HepG2 (cell line): ENCODE results near the gene ZBTB46. TPM values are rescaled to one million over a fixed set of nuclear protein-coding genes. Genes with fewer than 3 reads are reported as not detected.

Experiments used
- AKAP8 ChIP-seq: sonication (generic); formaldehyde crosslinking; IDR thresholded peaks from 2 replicates; pipeline ENCODE4 v1.5.1; 2020; ENCODE audit warnings: mild to moderate bottlenecking, missing genetic modification reagents
- ETS1 ChIP-seq: sonication (generic); formaldehyde crosslinking; IDR thresholded peaks from 2 replicates; pipeline ENCODE4 v1.4.0; 2020; ENCODE audit warnings: missing genetic modification reagents
- FOXK2 ChIP-seq: fragments of 450-650 bp; IDR thresholded peaks from 2 replicates; pipeline ENCODE4 v1.6.1; 2016
- KDM5B ChIP-seq: sonication (generic); formaldehyde crosslinking; IDR thresholded peaks from 2 replicates; pipeline ENCODE4 v1.4.0; 2020; ENCODE audit warnings: missing genetic modification reagents, mild to moderate bottlenecking, borderline replicate concordance
- MAF1 ChIP-seq: sonication (generic); formaldehyde crosslinking; IDR thresholded peaks from 2 replicates; pipeline ENCODE4 v1.5.0; 2020; ENCODE audit warnings: missing genetic modification reagents, borderline replicate concordance
- MED13 ChIP-seq: sonication (generic); formaldehyde crosslinking; IDR thresholded peaks from 2 replicates; pipeline ENCODE4 v1.5.0; 2020; ENCODE audit warnings: missing genetic modification reagents
- MEF2D ChIP-seq: sonication (generic); formaldehyde crosslinking; IDR thresholded peaks from 2 replicates; pipeline ENCODE4 v1.5.1; 2020; ENCODE audit warnings: mild to moderate bottlenecking, missing genetic modification reagents
- NFE2 ChIP-seq: sonication (generic); formaldehyde crosslinking; IDR thresholded peaks from 2 replicates; pipeline ENCODE4 v1.4.0; 2020; ENCODE audit warnings: missing genetic modification reagents
- PRDM4 ChIP-seq: sonication (generic); formaldehyde crosslinking; IDR thresholded peaks from 2 replicates; pipeline ENCODE4 v1.9.0; 2021; ENCODE audit warnings: missing genetic modification reagents, borderline replicate concordance
- RBM22 ChIP-seq: fragments of 200-400 bp; formaldehyde crosslinking; optimal IDR thresholded peaks from 2 replicates; pipeline ENCODE3; 2017; ENCODE audit warnings: mild to moderate bottlenecking, low read length, moderate library complexity
- SMAD3 ChIP-seq: sonication (generic); formaldehyde crosslinking; IDR thresholded peaks from 2 replicates; pipeline ENCODE4 v1.4.0; 2020; ENCODE audit warnings: missing genetic modification reagents
- SNAI1 ChIP-seq: sonication (generic); formaldehyde crosslinking; IDR thresholded peaks from 2 replicates; pipeline ENCODE4 v1.5.0; 2020; ENCODE audit warnings: mild to moderate bottlenecking, missing genetic modification reagents, borderline replicate concordance
- SP140L ChIP-seq: sonication (generic); formaldehyde crosslinking; IDR thresholded peaks from 2 replicates; pipeline ENCODE4 v1.4.0; 2020; ENCODE audit warnings: missing genetic modification reagents, borderline replicate concordance
- TEAD3 ChIP-seq: optimal IDR thresholded peaks from 2 replicates; pipeline ENCODE3; 2016; ENCODE audit warnings: borderline replicate concordance
- TMF1 ChIP-seq: sonication (generic); formaldehyde crosslinking; IDR thresholded peaks from 2 replicates; pipeline ENCODE4 v1.8.1; 2022; ENCODE audit warnings: low read depth, missing genetic modification reagents
- USF2 ChIP-seq, 2 experiments: sonication (generic) in 1 of 2; formaldehyde crosslinking in 1 of 2; IDR thresholded peaks; 2 replicates each; pipeline versions ENCODE4 v1.5.1 to v1.6.1; 2011 to 2020; ENCODE audit warnings: borderline replicate concordance in 1 of 2, low read depth in 1 of 2, low read length in 1 of 2, mild to moderate bottlenecking in 1 of 2, missing genetic modification reagents in 1 of 2, moderate library complexity in 1 of 2
- ZBTB21 ChIP-seq: sonication (generic); formaldehyde crosslinking; IDR thresholded peaks from 2 replicates; pipeline ENCODE4 v1.4.0; 2020; ENCODE audit warnings: missing genetic modification reagents
- ZNF333 ChIP-seq: sonication (generic); formaldehyde crosslinking; IDR thresholded peaks from 2 replicates; pipeline ENCODE4 v1.4.0; 2020; ENCODE audit warnings: mild to moderate bottlenecking, missing genetic modification reagents, borderline replicate concordance
- ZNF556 ChIP-seq: sonication (generic); formaldehyde crosslinking; IDR thresholded peaks from 2 replicates; pipeline ENCODE4 v1.4.0; 2020; ENCODE audit warnings: mild to moderate bottlenecking, missing genetic modification reagents, borderline replicate concordance
- ZNF572 ChIP-seq: sonication (generic); formaldehyde crosslinking; IDR thresholded peaks from 2 replicates; pipeline ENCODE4 v1.5.1; 2020; ENCODE audit warnings: mild to moderate bottlenecking, missing genetic modification reagents
- ZNF674 ChIP-seq: sonication (generic); formaldehyde crosslinking; IDR thresholded peaks from 2 replicates; pipeline ENCODE4 v1.5.0; 2020; ENCODE audit warnings: low read depth, mild to moderate bottlenecking, missing genetic modification reagents
- ZNF800 ChIP-seq: sonication (generic); formaldehyde crosslinking; IDR thresholded peaks from 2 replicates; pipeline ENCODE4 v1.4.0; 2020; ENCODE audit warnings: missing genetic modification reagents
- ZNF83 ChIP-seq: sonication (generic); formaldehyde crosslinking; IDR thresholded peaks from 2 replicates; pipeline ENCODE4 v1.4.0; 2020; ENCODE audit warnings: missing genetic modification reagents, mild to moderate bottlenecking, borderline replicate concordance
- polyA plus RNA-seq, 8 experiments: library from polyadenylated mRNA; depleted of rRNA in 3 of 8; stranded (reverse) in 7 of 8; unstranded in 1 of 8; fragments of >200 nt; fragmentation: Illumina TruSeq in 4 of 8; extraction: Trizol in 4 of 8; gene quantifications; 2 replicates each; pipeline versions ENCODE4 v1.2.1 to v1.2.3, GENCODE V29; 2011 to 2016; ENCODE audit warnings: low read depth in 4 of 8, missing spikeins in 1 of 8, mixed read lengths in 1 of 8; ENCODE audit not compliant: insufficient read depth in 1 of 8
- total RNA-seq, 5 experiments: library from RNA; depleted of rRNA; stranded (reverse); fragments of >200 nt; fragmentation: Illumina TruSeq; extraction: Trizol; gene quantifications; 2 replicates each; pipeline ENCODE4 v1.2.3, GENCODE V29; 2016; ENCODE audit warnings: low read depth in 1 of 5

ZBTB46 gene
- total and polyA plus RNA-seq, 2 of the 13 experiments (the other 11 are each of a cell fraction or from before 2014, with no cell fraction given) = 1.6 to 13.5 TPM

- TF ChIP-seq ZNF556 (CRISPR knock-in tag) (peak; percentile 60; the same call in 1 of the 2 replicates), PRDM4 (no peak), ZNF800 (no peak), TEAD3 (no peak), MAF1 (no peak), AKAP8 (CRISPR knock-in tag) (no peak; the same call in 1 of the 2 replicates), ETS1 (CRISPR knock-in tag) (no peak), ZNF674 (CRISPR knock-in tag) (no peak), ZNF333 (peak; percentile 32; the same call in 1 of the 2 replicates), FOXK2 (no peak), SP140L (CRISPR knock-in tag) (no peak), RBM22 (no peak), USF2 (IDR thresholded peaks at IDR 0.05; ENCODE audit: low read depth, low read length) (no peak), USF2 (CRISPR knock-in tag; IDR thresholded peaks at IDR 0.05; ENCODE audit: borderline replicate concordance) (no peak), MEF2D (CRISPR knock-in tag) (peak; percentile 28; the same call in 1 of the 2 replicates), ZNF83 (CRISPR knock-in tag) (no peak), NFE2 (CRISPR knock-in tag) (no peak), SMAD3 (CRISPR knock-in tag) (no peak), ZBTB21 (0 out of 2 replicates have a peak, but pooled peaks have one; percentile 25), KDM5B (CRISPR knock-in tag) (peak; percentile 7; the same call in 1 of the 2 replicates), ZNF572 (no peak), TMF1 (CRISPR knock-in tag) (0 out of 2 replicates have a peak, but pooled peaks have one; percentile 10), MED13 (0 out of 2 replicates have a peak, but pooled peaks have one; percentile 2), SNAI1 (no peak)
Observed at GRCh38 chr20:63857764-63858392, 26.8 kb upstream of the ZBTB46 start (continued).
